Iris pigment epithelial cell (primary cell): ENCODE data around the gene KLHL36.

Experiments used
- DNase-seq: peaks from one replicate; pipeline ENCODE4 v3.0.0-alpha.2; 2011; ENCODE audit warnings: low read depth

KLHL36 gene

GRCh38 chr16:84648595-84649510 is 542 bp downstream of the KLHL36 start:
- DNase-seq: peak; percentile 17

- DNase-seq: no peak
These were observed 1.2 kb downstream of the KLHL36 start for GRCh38 chr16:84649511-84649861.

- DNase-seq: peak; percentile 77
These were observed 2.0 kb downstream of the KLHL36 start for GRCh38 chr16:84650062-84650991.

GRCh38 chr16:84652566-84652965 is 4.3 kb downstream of the KLHL36 start:
- no peak for DNase-seq

- no peak for DNase-seq
These were observed 5.9 kb downstream of the KLHL36 start for GRCh38 chr16:84654238-84654637.

- no peak for DNase-seq
These were observed 6.7 kb downstream of the KLHL36 start for GRCh38 chr16:84654998-84655397.

- no peak for DNase-seq
These were observed 8.3 kb downstream of the KLHL36 start for GRCh38 chr16:84656649-84657048.

- DNase-seq: no peak
These were observed 9.0 kb downstream of the KLHL36 start for GRCh38 chr16:84657229-84657837.

- DNase-seq: no peak
These were observed 10.4 kb downstream of the KLHL36 start for GRCh38 chr16:84658690-84659089.

- DNase-seq: no peak
These were observed 11.5 kb downstream of the KLHL36 start for GRCh38 chr16:84659656-84660300.

GRCh38 chr16:84660973-84661372 is 12.7 kb downstream of the KLHL36 start:
- DNase-seq: no peak

GRCh38 chr16:84661418-84662060 is 13.2 kb downstream of the KLHL36 start:
- DNase-seq: no peak

GRCh38 chr16:84662471-84662870 is 14.2 kb downstream of the KLHL36 start:
- no peak for DNase-seq

GRCh38 chr16:84663433-84664101 is 15.3 kb downstream of the KLHL36 start:
- no peak for DNase-seq

- no peak for DNase-seq
These were observed 17.0 kb downstream of the KLHL36 start for GRCh38 chr16:84665359-84665758.

- no peak for DNase-seq
These were observed 17.5 kb downstream of the KLHL36 start for GRCh38 chr16:84665843-84666242.

GRCh38 chr16:84667600-84668309 is 19.4 kb downstream of the KLHL36 start:
- DNase-seq: no peak

- no peak for DNase-seq
These were observed 21.8 kb downstream of the KLHL36 start for GRCh38 chr16:84670063-84670462.

GRCh38 chr16:84672276-84673202 is 24.2 kb downstream of the KLHL36 start:
- peak; percentile 59 for DNase-seq
